ENCODE measurements around the gene PACRG.

PACRG gene

DNA sequence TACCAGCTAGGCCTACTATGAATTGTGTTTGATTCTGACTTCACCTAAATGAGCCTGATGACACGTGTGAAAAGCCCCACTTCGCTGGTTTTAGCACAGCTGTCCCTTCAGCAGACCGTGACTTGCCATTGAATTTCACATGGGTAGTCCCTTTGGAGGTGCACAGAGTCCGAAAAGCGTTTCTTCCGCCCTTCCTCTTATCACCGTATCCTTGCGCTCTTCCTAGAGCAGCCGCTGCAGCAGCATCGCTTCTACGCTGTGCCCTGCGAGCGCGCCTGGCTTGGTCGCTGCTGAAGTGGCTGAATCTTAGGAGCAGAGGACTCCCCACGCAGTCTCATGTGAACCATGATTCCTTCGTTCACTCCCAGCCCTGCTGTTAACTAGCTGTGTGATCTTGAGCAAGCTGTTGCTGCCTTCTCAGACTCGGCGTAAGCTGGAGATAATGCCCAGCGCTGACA is 127.0 kb downstream of the PACRG start:
- H3K9me3 ChIP-seq (ENCODE audit: control insufficient read depth, low read length) = no peaks in the 10 kb centered on the region
- H3K36me3 ChIP-seq (ENCODE audit: control insufficient read depth, insufficient read depth, low read length) = no peaks in the 10 kb centered on the region
- peaks cover 21% of the 10 kb centered on the region for H3K4me1 ChIP-seq (ENCODE audit: control insufficient read depth, insufficient read depth, low read length)
- H3K4me3 ChIP-seq (ENCODE audit: insufficient read depth, low read depth, low read length) = no peak overlapping the region
- WGBS, 2 experiments = 88 to 89% methylated on average over 20 of the region's 20 CpGs
- no peaks in the 10 kb centered on the region for H3K27me3 ChIP-seq (ENCODE audit: control insufficient read depth, insufficient read depth, low read length, poor library complexity, severe bottlenecking)
- no peak overlapping the region for H3K27ac ChIP-seq (ENCODE audit: insufficient read depth, low read depth, low read length, poor library complexity, severe bottlenecking)

DNA sequence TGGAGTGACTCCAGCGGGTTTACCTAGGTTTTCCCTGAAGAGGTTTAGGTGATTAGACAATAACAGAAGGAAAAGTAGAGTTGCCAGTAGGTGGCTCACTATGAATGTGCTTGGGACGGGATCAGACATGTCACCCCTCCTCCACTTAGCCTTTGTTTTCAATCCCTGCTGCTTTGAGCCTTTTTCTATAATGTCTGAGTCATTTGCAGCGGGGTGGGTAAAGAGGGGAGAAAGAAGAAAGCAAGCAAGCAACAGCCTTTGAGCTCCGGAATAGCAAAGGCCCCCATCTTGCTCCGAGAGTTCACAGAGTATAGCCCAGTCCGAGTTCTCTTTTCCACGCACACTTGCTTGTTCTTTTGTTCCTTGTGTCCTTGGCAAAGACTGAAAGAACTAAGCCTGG is 129.1 kb downstream of the PACRG start:
- Histone ChIP-seq H3K27me3 (ENCODE audit: control insufficient read depth, insufficient read depth, low read length, poor library complexity, severe bottlenecking) (no peaks in the 10 kb centered on the region), H3K36me3 (ENCODE audit: control insufficient read depth, insufficient read depth, low read length) (no peaks in the 10 kb centered on the region), H3K9me3 (ENCODE audit: control insufficient read depth, low read length) (no peaks in the 10 kb centered on the region), H3K4me3 (ENCODE audit: insufficient read depth, low read depth, low read length) (no peak overlapping the region), H3K27ac (ENCODE audit: insufficient read depth, low read depth, low read length, poor library complexity, severe bottlenecking) (peak overlapping the region; percentile 90), H3K4me1 (ENCODE audit: control insufficient read depth, insufficient read depth, low read length) (peaks cover 21% of the 10 kb centered on the region)
- 4% methylated on average over 7 of the region's 7 CpGs for WGBS, 2 experiments

DNA sequence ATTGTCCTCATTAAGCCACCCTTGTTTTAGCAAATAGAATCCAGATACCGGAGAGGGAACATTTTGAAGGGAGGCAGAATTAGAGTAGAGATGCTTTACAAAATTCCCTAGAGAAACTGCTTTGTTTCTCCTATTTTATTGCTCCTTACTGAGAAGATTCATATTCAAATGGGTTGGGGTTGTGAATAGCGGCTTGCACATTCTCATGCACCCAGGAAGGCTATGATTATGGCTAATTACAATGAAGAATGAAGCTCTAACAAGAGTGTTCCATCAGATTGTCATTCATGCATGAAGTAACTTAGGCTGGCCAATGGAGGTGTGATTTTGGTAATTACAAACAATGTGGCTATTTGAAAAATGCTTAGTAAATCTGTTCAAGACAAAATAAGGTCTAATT is 129.6 kb downstream of the PACRG start:
- WGBS, 2 experiments = 4 to 5% methylated on average over 2 of the region's 2 CpGs
- Histone ChIP-seq H3K4me1 (ENCODE audit: control insufficient read depth, insufficient read depth, low read length) (peaks cover 19% of the 10 kb centered on the region), H3K36me3 (ENCODE audit: control insufficient read depth, insufficient read depth, low read length) (no peaks in the 10 kb centered on the region), H3K27ac (ENCODE audit: insufficient read depth, low read depth, low read length, poor library complexity, severe bottlenecking) (peak overlapping the region; percentile 90), H3K27me3 (ENCODE audit: control insufficient read depth, insufficient read depth, low read length, poor library complexity, severe bottlenecking) (no peaks in the 10 kb centered on the region), H3K4me3 (ENCODE audit: insufficient read depth, low read depth, low read length) (no peak overlapping the region), H3K9me3 (ENCODE audit: control insufficient read depth, low read length) (no peaks in the 10 kb centered on the region)

DNA sequence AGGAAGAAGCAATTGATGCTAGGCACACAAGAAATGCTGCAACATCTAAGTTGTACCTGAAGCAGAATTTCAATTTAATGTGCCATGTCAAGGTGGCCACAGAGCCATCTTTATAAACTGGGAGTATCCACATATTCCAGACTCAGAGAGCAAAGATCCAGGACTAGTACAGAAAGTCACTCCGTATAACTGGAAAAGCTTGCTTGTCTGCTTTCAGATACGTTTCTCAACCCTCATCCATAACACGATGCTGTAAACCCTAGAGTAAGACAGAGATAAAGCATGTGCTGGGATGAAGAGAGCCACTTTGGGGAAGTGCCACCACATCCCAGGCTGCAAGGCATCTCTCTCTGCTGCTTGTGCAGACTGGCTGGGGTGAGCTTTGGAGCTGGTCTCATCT is 134.7 kb downstream of the PACRG start:
- Histone ChIP-seq H3K9me3 (ENCODE audit: control insufficient read depth, low read length) (no peaks in the 10 kb centered on the region), H3K27ac (ENCODE audit: insufficient read depth, low read depth, low read length, poor library complexity, severe bottlenecking) (no peak overlapping the region), H3K27me3 (ENCODE audit: control insufficient read depth, insufficient read depth, low read length, poor library complexity, severe bottlenecking) (no peaks in the 10 kb centered on the region), H3K36me3 (ENCODE audit: control insufficient read depth, insufficient read depth, low read length) (no peaks in the 10 kb centered on the region), H3K4me1 (ENCODE audit: control insufficient read depth, insufficient read depth, low read length) (no peaks in the 10 kb centered on the region), H3K4me3 (ENCODE audit: insufficient read depth, low read depth, low read length) (no peak overlapping the region)
- WGBS, 2 experiments = 97 to 100% methylated on average over 3 of the region's 3 CpGs

DNA sequence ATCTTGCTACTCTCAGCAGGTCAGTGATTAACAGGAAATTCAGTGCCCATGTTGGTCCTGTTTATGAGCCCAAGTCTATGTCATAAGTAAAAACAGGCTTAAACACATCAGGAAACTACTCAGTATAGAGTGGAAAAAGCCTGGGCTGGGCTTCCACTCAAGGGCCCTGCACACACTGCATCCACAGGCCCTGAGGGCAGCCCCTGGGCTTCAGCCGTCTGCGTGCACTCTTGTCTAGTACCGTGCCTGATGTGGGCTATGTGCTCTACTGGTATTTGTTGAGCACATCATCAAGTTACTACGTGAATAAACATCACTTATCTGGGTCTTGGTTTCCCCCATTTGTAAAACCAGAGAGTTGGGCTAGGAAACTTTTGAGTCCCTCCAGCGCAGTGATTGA is 135.2 kb downstream of the PACRG start:
- 97 to 98% methylated on average over 5 of the region's 5 CpGs for WGBS, 2 experiments
- Histone ChIP-seq H3K4me1 (ENCODE audit: control insufficient read depth, insufficient read depth, low read length) (no peaks in the 10 kb centered on the region), H3K27ac (ENCODE audit: insufficient read depth, low read depth, low read length, poor library complexity, severe bottlenecking) (no peak overlapping the region), H3K9me3 (ENCODE audit: control insufficient read depth, low read length) (no peaks in the 10 kb centered on the region), H3K27me3 (ENCODE audit: control insufficient read depth, insufficient read depth, low read length, poor library complexity, severe bottlenecking) (no peaks in the 10 kb centered on the region), H3K4me3 (ENCODE audit: insufficient read depth, low read depth, low read length) (no peak overlapping the region), H3K36me3 (ENCODE audit: control insufficient read depth, insufficient read depth, low read length) (no peaks in the 10 kb centered on the region)

DNA sequence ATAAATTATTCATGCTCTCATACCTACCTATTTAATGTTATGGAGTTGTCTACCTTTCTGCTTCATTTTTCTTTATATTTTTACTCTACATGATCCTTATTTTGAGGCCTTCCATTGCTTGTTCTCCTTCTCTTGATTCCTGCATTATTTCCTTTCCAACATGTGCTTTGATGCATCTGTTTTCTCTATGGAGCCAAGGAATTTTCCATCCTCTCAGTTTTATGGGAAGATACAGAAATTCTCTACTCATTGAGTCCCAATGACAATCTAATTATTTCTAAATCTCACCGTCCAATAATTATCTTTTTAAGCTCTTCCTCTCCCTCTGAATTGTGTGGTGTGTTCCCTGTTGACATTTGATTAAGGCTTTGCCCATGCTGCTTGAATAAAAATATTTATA is 136.0 kb downstream of the PACRG start:
- no peaks in the 10 kb centered on the region for H3K4me1 ChIP-seq (ENCODE audit: control insufficient read depth, insufficient read depth, low read length)
- no peaks in the 10 kb centered on the region for H3K27me3 ChIP-seq (ENCODE audit: control insufficient read depth, insufficient read depth, low read length, poor library complexity, severe bottlenecking)
- 90% methylated on average over 1 of the region's 1 CpG; no CpG with 5 or more reads in 1 of the 2 experiments for WGBS, 2 experiments
- H3K27ac ChIP-seq (ENCODE audit: insufficient read depth, low read depth, low read length, poor library complexity, severe bottlenecking) = no peak overlapping the region
- no peaks in the 10 kb centered on the region for H3K36me3 ChIP-seq (ENCODE audit: control insufficient read depth, insufficient read depth, low read length)
- H3K4me3 ChIP-seq (ENCODE audit: insufficient read depth, low read depth, low read length) = no peak overlapping the region
- no peaks in the 10 kb centered on the region for H3K9me3 ChIP-seq (ENCODE audit: control insufficient read depth, low read length)

DNA sequence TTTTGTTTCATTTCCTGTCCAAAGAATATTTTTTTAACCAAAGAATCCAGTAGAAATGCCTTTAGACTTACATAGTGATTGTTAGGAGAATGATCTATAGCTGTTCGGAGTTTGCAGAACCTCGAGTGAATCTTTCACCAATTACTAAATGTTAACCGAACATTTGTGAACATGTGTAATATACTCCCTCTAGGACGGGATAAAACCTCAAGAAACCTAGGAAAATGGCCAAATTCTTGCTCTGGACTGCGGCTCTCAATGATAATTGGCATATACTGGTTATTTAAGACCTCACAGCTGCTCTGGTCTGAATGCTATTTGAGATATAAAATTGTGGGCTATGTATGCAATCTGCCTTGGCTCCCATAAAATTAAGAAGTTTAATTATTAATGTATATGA is 137.1 kb downstream of the PACRG start:
- Histone ChIP-seq H3K4me3 (ENCODE audit: insufficient read depth, low read depth, low read length) (no peak overlapping the region), H3K36me3 (ENCODE audit: control insufficient read depth, insufficient read depth, low read length) (no peaks in the 10 kb centered on the region), H3K9me3 (ENCODE audit: control insufficient read depth, low read length) (no peaks in the 10 kb centered on the region), H3K27me3 (ENCODE audit: control insufficient read depth, insufficient read depth, low read length, poor library complexity, severe bottlenecking) (no peaks in the 10 kb centered on the region), H3K4me1 (ENCODE audit: control insufficient read depth, insufficient read depth, low read length) (no peaks in the 10 kb centered on the region), H3K27ac (ENCODE audit: insufficient read depth, low read depth, low read length, poor library complexity, severe bottlenecking) (no peak overlapping the region)
- WGBS, 2 experiments = 94 to 99% methylated on average over 5 of the region's 5 CpGs

DNA sequence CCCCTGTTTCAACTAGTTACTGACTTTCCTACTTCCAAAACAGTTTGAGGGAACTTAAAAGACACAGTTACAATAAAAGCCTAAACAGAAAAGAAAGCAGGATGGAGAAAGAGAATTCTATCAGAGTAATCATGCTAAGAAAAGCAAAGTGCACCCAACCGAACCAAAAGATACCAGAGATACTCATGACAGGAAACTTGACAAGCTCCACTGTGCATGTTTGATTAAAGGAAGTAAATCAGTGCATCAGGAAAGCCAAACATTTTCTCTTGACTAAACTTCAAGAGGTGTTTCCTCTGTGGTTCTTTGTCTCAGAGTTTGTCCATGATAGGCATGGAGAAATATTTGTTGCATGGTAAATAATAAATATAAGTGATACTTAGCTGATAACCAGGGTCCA is 138.9 kb downstream of the PACRG start:
- Histone ChIP-seq H3K27me3 (ENCODE audit: control insufficient read depth, insufficient read depth, low read length, poor library complexity, severe bottlenecking) (no peaks in the 10 kb centered on the region), H3K36me3 (ENCODE audit: control insufficient read depth, insufficient read depth, low read length) (no peaks in the 10 kb centered on the region), H3K4me1 (ENCODE audit: control insufficient read depth, insufficient read depth, low read length) (no peaks in the 10 kb centered on the region), H3K9me3 (ENCODE audit: control insufficient read depth, low read length) (no peaks in the 10 kb centered on the region), H3K27ac (ENCODE audit: insufficient read depth, low read depth, low read length, poor library complexity, severe bottlenecking) (no peak overlapping the region), H3K4me3 (ENCODE audit: insufficient read depth, low read depth, low read length) (no peak overlapping the region)
- 89 to 98% methylated on average over 1 of the region's 1 CpG for WGBS, 2 experiments

DNA sequence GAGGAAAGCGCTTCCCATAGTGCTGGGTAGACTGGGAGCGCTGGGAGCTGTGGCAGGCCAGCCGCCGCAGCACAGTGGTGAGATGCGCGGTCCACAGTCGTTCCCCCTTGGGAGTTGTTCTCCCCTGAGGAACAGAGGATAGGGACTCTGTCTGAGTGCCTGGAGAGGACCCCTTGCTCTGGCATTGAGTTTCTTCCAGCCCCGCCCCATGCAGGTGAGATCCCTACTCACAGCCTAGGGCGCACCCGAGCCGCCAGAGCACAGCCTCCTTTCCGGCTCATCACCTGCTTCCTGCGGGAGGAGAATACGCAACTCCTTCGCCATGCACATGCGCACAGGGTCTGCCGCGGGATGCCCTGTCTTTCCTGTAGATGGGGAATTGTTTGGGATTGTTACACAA is 140.6 kb downstream of the PACRG start:
- WGBS, 2 experiments = 93 to 96% methylated on average over 18 of the region's 18 CpGs
- Histone ChIP-seq H3K36me3 (ENCODE audit: control insufficient read depth, insufficient read depth, low read length) (no peaks in the 10 kb centered on the region), H3K27me3 (ENCODE audit: control insufficient read depth, insufficient read depth, low read length, poor library complexity, severe bottlenecking) (no peaks in the 10 kb centered on the region), H3K27ac (ENCODE audit: insufficient read depth, low read depth, low read length, poor library complexity, severe bottlenecking) (no peak overlapping the region), H3K4me1 (ENCODE audit: control insufficient read depth, insufficient read depth, low read length) (no peaks in the 10 kb centered on the region), H3K4me3 (ENCODE audit: insufficient read depth, low read depth, low read length) (no peak overlapping the region), H3K9me3 (ENCODE audit: control insufficient read depth, low read length) (no peaks in the 10 kb centered on the region)

DNA sequence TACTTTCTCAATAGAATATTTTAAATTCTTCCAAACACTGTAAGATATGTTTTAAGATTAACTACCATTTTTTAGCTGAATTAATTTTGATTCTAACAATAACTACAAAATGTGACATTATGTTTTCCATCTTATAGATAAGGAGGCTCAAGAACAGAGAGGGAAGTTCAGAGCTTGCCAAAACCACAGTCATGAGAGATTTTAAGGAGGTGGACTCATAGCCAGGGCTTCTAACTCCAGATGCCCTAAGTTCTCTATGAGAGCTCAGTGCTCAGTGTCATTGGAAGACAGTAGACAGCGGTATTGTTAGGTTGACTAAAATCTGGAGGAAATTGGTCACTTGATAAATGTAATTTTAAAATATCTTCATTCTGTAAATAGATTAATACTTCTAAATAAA is 144.2 kb downstream of the PACRG start:
- no peak overlapping the region for H3K27ac ChIP-seq (ENCODE audit: insufficient read depth, low read depth, low read length, poor library complexity, severe bottlenecking)

DNA sequence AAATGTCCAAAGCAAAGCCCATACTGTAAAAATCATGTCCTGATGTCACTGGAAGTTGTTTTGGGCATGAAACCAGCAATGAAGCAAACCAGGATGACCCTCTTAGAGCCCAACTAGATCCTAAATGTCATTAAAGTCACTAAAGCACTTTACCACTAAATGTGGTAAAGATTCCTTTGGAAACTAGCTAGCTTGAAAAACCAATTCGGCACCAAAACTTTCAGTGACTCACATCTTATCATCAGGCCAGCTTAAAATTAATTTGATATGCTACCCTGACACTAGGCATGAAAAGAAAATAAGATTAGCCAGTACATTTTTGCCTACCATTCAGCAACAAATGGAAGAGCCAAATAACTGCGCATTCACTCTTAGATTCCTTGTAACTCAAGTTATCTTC is 145.8 kb downstream of the PACRG start:
- H3K4me1 ChIP-seq (ENCODE audit: control insufficient read depth, insufficient read depth, low read length) = no peaks in the 10 kb centered on the region
- H3K36me3 ChIP-seq (ENCODE audit: control insufficient read depth, insufficient read depth, low read length) = no peaks in the 10 kb centered on the region
- no peaks in the 10 kb centered on the region for H3K9me3 ChIP-seq (ENCODE audit: control insufficient read depth, low read length)
- WGBS, 2 experiments = 96% methylated on average over 2 of the region's 2 CpGs
- H3K27ac ChIP-seq (ENCODE audit: insufficient read depth, low read depth, low read length, poor library complexity, severe bottlenecking) = no peak overlapping the region
- H3K4me3 ChIP-seq (ENCODE audit: insufficient read depth, low read depth, low read length) = no peak overlapping the region
- no peaks in the 10 kb centered on the region for H3K27me3 ChIP-seq (ENCODE audit: control insufficient read depth, insufficient read depth, low read length, poor library complexity, severe bottlenecking)

More for the DNA sequence above, 144.2 kb downstream of the PACRG start:
- Histone ChIP-seq H3K36me3 (ENCODE audit: control insufficient read depth, insufficient read depth, low read length) (no peaks in the 10 kb centered on the region), H3K27me3 (ENCODE audit: control insufficient read depth, insufficient read depth, low read length, poor library complexity, severe bottlenecking) (no peaks in the 10 kb centered on the region), H3K4me1 (ENCODE audit: control insufficient read depth, insufficient read depth, low read length) (no peaks in the 10 kb centered on the region), H3K9me3 (ENCODE audit: control insufficient read depth, low read length) (no peaks in the 10 kb centered on the region), H3K4me3 (ENCODE audit: insufficient read depth, low read depth, low read length) (no peak overlapping the region)
- WGBS, 2 experiments = 90% methylated on average over 1 of the region's 1 CpG; no CpG with 5 or more reads in 1 of the 2 experiments
